ENCODE measurements around the gene KRTAP20-1.
A peak's percentile ranks its signal among the peaks of the same experiment; 100 is the strongest.

KRTAP20-1 gene

GRCh38 chr21:30616125-30616524 is at the start of gene KRTAP20-1:
Gene KRTAP20-1 (plus strand): TSS chr21:30616425. CDS start chr21:30616455, 30 bp downstream.
- DNase-seq (ENCODE audit: low read depth): no peak
- H3K4me3 ChIP-seq (ENCODE audit: low read length): no peak within 1 kb of the TSS
- TF ChIP-seq CTCF (IDR thresholded peaks at IDR 0.05; ENCODE audit: insufficient read depth, low read depth, low read length, missing control alignments): no peak

GRCh38 chr21:30567617-30568016 is 48.6 kb upstream of the KRTAP20-1 start:
- no peak for DNase-seq (ENCODE audit: low read depth)
- no peak for TF ChIP-seq CTCF (IDR thresholded peaks at IDR 0.05; ENCODE audit: insufficient read depth, low read depth, low read length, missing control alignments)
- H3K4me3 ChIP-seq (ENCODE audit: low read length): no peak overlapping the region

- no peak for TF ChIP-seq CTCF (IDR thresholded peaks at IDR 0.05; ENCODE audit: insufficient read depth, low read depth, low read length, missing control alignments)
- H3K4me3 ChIP-seq (ENCODE audit: low read length): no peak overlapping the region
- peak; percentile 1 for DNase-seq (ENCODE audit: low read depth)
These were observed 38.5 kb upstream of the KRTAP20-1 start for GRCh38 chr21:30577766-30578165.

- no peak for TF ChIP-seq CTCF (IDR thresholded peaks at IDR 0.05; ENCODE audit: insufficient read depth, low read depth, low read length, missing control alignments)
- no peak for DNase-seq (ENCODE audit: low read depth)
- H3K4me3 ChIP-seq (ENCODE audit: low read length): no peak overlapping the region
These were observed 36.9 kb upstream of the KRTAP20-1 start for GRCh38 chr21:30579346-30579745.

GRCh38 chr21:30580132-30580531 is 36.1 kb upstream of the KRTAP20-1 start:
- no peak for TF ChIP-seq CTCF (IDR thresholded peaks at IDR 0.05; ENCODE audit: insufficient read depth, low read depth, low read length, missing control alignments)
- no peak for DNase-seq (ENCODE audit: low read depth)
- H3K4me3 ChIP-seq (ENCODE audit: low read length): no peak overlapping the region

- no peak overlapping the region for H3K4me3 ChIP-seq (ENCODE audit: low read length)
- no peak for DNase-seq (ENCODE audit: low read depth)
- no peak for TF ChIP-seq CTCF (IDR thresholded peaks at IDR 0.05; ENCODE audit: insufficient read depth, low read depth, low read length, missing control alignments)
These were observed 33.4 kb upstream of the KRTAP20-1 start for GRCh38 chr21:30582870-30583269.

- no peak for DNase-seq (ENCODE audit: low read depth)
- TF ChIP-seq CTCF (IDR thresholded peaks at IDR 0.05; ENCODE audit: insufficient read depth, low read depth, low read length, missing control alignments): no peak
- no peak within 1 kb of the TSS for H3K4me3 ChIP-seq (ENCODE audit: low read length)
These were observed 25.9 kb upstream of the KRTAP20-1 start, which contains the start of gene KRTAP22-2 for GRCh38 chr21:30590297-30590696. Gene KRTAP22-2 (minus strand): TSS chr21:30590397.
